Mucosa of stomach (tissue), 1 donor: ENCODE results near the gene CPNE2.
"Not testable (repeated sequence)": the region's sequence is repeated elsewhere in the genome, so short reads cannot be mapped to it uniquely, and the experiment has no call there.

Source experiments
- H3K27me3 ChIP-seq: one replicate; pipeline ENCODE4 v1.7.0; 2013; ENCODE audit warnings: mild to moderate bottlenecking, low read length; ENCODE audit not compliant: control insufficient read depth, insufficient read depth
- H3K36me3 ChIP-seq: one replicate; pipeline ENCODE4 v1.7.0; 2013; ENCODE audit warnings: low read length; ENCODE audit not compliant: control insufficient read depth, insufficient read depth
- H3K4me1 ChIP-seq: one replicate; pipeline ENCODE4 v1.7.0; 2013; ENCODE audit warnings: mild to moderate bottlenecking, low read length; ENCODE audit not compliant: control insufficient read depth, insufficient read depth
- H3K4me3 ChIP-seq: one replicate; pipeline ENCODE4 v1.7.0; 2013; ENCODE audit warnings: low read length
- H3K9ac ChIP-seq: one replicate; pipeline ENCODE4 v1.7.0; 2013; ENCODE audit warnings: mild to moderate bottlenecking, low read length, moderate library complexity
- H3K9me3 ChIP-seq: one replicate; pipeline ENCODE4 v1.7.0; 2013; ENCODE audit warnings: mild to moderate bottlenecking, low read length, moderate library complexity; ENCODE audit not compliant: control insufficient read depth
- donor health status: Pancreatic carcinoma.

CPNE2 gene

GRCh38 chr16:57105184-57105583, 12.8 kb downstream of the CPNE2 start:
- H3K9me3 ChIP-seq, result no peaks in the 10 kb centered on the region
- H3K4me1 ChIP-seq, result no peaks in the 10 kb centered on the region
- H3K9ac ChIP-seq, result no peak overlapping the region
- H3K27me3 ChIP-seq, result no peaks in the 10 kb centered on the region
- no peaks in the 10 kb centered on the region for H3K36me3 ChIP-seq
- no peak overlapping the region for H3K4me3 ChIP-seq

- no peak overlapping the region for H3K9ac ChIP-seq
- H3K4me1 ChIP-seq, result no peaks in the 10 kb centered on the region
- H3K9me3 ChIP-seq, result no peaks in the 10 kb centered on the region
- no peaks in the 10 kb centered on the region for H3K36me3 ChIP-seq
- H3K4me3 ChIP-seq, result no peak overlapping the region
- no peaks in the 10 kb centered on the region for H3K27me3 ChIP-seq
These were observed 14.4 kb downstream of the CPNE2 start for GRCh38 chr16:57106767-57107166.

- Histone ChIP-seq H3K9ac (no peak overlapping the region), H3K4me3 (no peak overlapping the region), H3K27me3 (no peaks in the 10 kb centered on the region), H3K9me3 (no peaks in the 10 kb centered on the region), H3K4me1 (no peaks in the 10 kb centered on the region), H3K36me3 (no peaks in the 10 kb centered on the region)
These were observed 15.0 kb downstream of the CPNE2 start for GRCh38 chr16:57107321-57107922.

- H3K4me1 ChIP-seq, result no peaks in the 10 kb centered on the region
- H3K9me3 ChIP-seq, result no peaks in the 10 kb centered on the region
- no peak overlapping the region for H3K4me3 ChIP-seq
- H3K9ac ChIP-seq, result no peak overlapping the region
- H3K27me3 ChIP-seq, result no peaks in the 10 kb centered on the region
- H3K36me3 ChIP-seq, result no peaks in the 10 kb centered on the region
These were observed 16.0 kb downstream of the CPNE2 start for GRCh38 chr16:57108432-57108831.

GRCh38 chr16:57109259-57110105, 17.1 kb downstream of the CPNE2 start:
- H3K27me3 ChIP-seq, H3K9me3 ChIP-seq, H3K9ac ChIP-seq, H3K36me3 ChIP-seq, H3K4me3 ChIP-seq, H3K4me1 ChIP-seq: not testable (repeated sequence)

GRCh38 chr16:57110937-57111336, 18.6 kb downstream of the CPNE2 start:
- no peaks in the 10 kb centered on the region for H3K4me1 ChIP-seq

GRCh38 chr16:57111420-57111819, 19.0 kb downstream of the CPNE2 start:
- Histone ChIP-seq H3K4me1 (no peaks in the 10 kb centered on the region), H3K4me3 (no peak overlapping the region), H3K27me3 (no peaks in the 10 kb centered on the region), H3K36me3 (no peaks in the 10 kb centered on the region), H3K9me3 (no peaks in the 10 kb centered on the region), H3K9ac (no peak overlapping the region)

More at GRCh38 chr16:57110937-57111336, 18.6 kb downstream of the CPNE2 start:
- Histone ChIP-seq H3K4me3 (no peak overlapping the region), H3K36me3 (no peaks in the 10 kb centered on the region), H3K27me3 (no peaks in the 10 kb centered on the region), H3K9ac (no peak overlapping the region), H3K9me3 (no peaks in the 10 kb centered on the region)

GRCh38 chr16:57112403-57113041, 20.1 kb downstream of the CPNE2 start:
- no peak overlapping the region for H3K9ac ChIP-seq
- H3K9me3 ChIP-seq, result no peaks in the 10 kb centered on the region
- no peak overlapping the region for H3K4me3 ChIP-seq
- H3K27me3 ChIP-seq, result no peaks in the 10 kb centered on the region
- no peaks in the 10 kb centered on the region for H3K4me1 ChIP-seq
- H3K36me3 ChIP-seq, result no peaks in the 10 kb centered on the region

GRCh38 chr16:57113042-57113453, 20.7 kb downstream of the CPNE2 start:
- Histone ChIP-seq H3K36me3 (no peaks in the 10 kb centered on the region), H3K4me3 (no peak overlapping the region), H3K27me3 (no peaks in the 10 kb centered on the region), H3K4me1 (no peaks in the 10 kb centered on the region), H3K9me3 (no peaks in the 10 kb centered on the region), H3K9ac (no peak overlapping the region)

GRCh38 chr16:57113664-57114063, 21.3 kb downstream of the CPNE2 start:
- H3K9me3 ChIP-seq, result no peaks in the 10 kb centered on the region
- H3K4me1 ChIP-seq, result no peaks in the 10 kb centered on the region
- H3K9ac ChIP-seq, result no peak overlapping the region
- no peaks in the 10 kb centered on the region for H3K36me3 ChIP-seq
- no peaks in the 10 kb centered on the region for H3K27me3 ChIP-seq
- no peak overlapping the region for H3K4me3 ChIP-seq

GRCh38 chr16:57115168-57115513, 22.8 kb downstream of the CPNE2 start:
- H3K4me1 ChIP-seq, result no peaks in the 10 kb centered on the region
- H3K9ac ChIP-seq, result no peak overlapping the region
- no peaks in the 10 kb centered on the region for H3K27me3 ChIP-seq
- H3K9me3 ChIP-seq, result no peaks in the 10 kb centered on the region
- H3K36me3 ChIP-seq, result no peaks in the 10 kb centered on the region
- no peak overlapping the region for H3K4me3 ChIP-seq

GRCh38 chr16:57115514-57116182, 23.3 kb downstream of the CPNE2 start:
- Histone ChIP-seq H3K9ac (no peak overlapping the region), H3K4me3 (no peak overlapping the region), H3K4me1 (no peaks in the 10 kb centered on the region), H3K36me3 (no peaks in the 10 kb centered on the region), H3K27me3 (no peaks in the 10 kb centered on the region), H3K9me3 (no peaks in the 10 kb centered on the region)
